Activated CD8-positive, alpha-beta memory T cell treated with anti-CD3 and anti-CD28 coated beads for 24 hours (primary cell): ENCODE measurements around the gene EIF3I.
A peak's percentile ranks its signal among the peaks of the same experiment; 100 is the strongest.
"Not testable (repeated sequence)": the region's sequence is repeated elsewhere in the genome, so short reads cannot be mapped to it uniquely, and the experiment has no call there.

ENCODE experiments used
- DNase-seq: peaks from one replicate; pipeline ENCODE4 v3.0.0-alpha.2; 2020

The EIF3I gene

DNA sequence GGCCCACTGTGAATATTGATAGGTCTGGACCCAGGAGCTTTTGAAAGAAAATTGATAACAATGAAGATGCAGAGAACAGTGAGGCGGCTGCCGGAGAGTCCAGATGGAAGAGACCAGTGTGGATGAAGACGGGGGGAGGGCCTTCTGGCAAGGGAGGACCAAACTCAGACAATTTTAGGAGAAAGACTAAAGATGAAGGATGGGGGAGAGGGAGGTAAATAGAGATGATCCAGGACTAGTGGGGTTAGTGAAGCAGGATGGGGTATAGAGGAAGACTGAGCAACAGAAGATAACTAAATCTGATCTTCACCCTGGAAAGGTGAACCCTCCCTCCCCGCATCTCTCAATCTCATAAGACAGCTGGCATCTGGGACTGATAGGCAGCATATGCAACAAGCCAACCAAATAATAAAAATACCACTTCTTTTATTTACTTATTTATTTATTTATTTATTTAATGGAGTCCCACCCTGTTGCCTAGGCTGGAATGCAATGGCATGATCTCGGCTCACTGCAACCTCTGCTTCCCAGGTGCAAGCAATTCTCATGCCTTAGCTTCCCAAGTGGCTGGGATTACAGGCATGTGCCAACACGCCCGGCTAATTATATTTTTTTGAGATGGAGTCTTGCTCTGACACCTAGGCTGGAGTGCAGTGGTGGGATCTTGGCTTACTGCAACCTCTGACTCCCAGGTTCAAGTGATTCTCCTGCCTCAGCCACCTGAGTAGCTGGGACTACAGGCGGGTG is 10.5 kb downstream of the EIF3I start:
- no peak for DNase-seq

DNA sequence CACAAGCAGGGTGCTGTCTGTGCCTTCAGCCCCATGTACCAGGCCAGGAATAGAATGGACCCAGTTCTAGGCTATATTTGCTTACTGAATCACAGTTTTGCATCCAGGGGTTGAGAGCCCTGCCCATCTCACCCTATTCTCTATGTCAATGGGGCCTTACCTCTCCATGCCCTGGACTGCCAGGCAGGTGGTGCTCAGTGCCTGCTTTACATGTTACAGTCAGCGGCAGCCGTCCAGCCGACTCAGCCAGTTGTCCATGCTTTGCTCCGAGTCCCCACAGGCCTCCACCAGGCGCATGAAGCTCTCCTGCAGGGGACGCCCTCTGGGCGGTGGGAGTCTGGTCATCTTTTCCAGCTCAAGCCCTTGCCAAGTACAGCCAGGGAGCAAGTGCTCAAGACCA is 12.6 kb downstream of the EIF3I start:
- DNase-seq = no peak

DNA sequence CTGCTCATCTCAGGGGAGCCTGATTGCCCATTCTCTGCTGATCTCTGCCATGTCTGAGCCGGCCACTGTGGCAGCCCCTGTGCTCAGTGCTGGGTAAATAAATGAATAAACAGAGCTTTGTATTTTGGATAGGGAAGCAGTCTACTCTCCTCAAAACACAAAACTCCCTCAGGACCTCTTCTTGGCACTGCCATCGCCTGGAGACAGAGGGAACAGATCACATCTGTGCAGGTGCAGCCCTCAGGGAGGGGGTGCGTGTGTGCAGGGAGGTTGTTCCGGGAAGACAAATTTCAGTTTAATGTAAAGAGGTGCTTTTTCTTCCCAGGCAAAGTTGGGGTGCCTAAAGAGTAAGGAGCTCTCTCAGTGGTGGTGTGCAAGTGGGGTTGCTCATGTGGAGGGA is 17.1 kb downstream of the EIF3I start:
- DNase-seq = no peak

DNA sequence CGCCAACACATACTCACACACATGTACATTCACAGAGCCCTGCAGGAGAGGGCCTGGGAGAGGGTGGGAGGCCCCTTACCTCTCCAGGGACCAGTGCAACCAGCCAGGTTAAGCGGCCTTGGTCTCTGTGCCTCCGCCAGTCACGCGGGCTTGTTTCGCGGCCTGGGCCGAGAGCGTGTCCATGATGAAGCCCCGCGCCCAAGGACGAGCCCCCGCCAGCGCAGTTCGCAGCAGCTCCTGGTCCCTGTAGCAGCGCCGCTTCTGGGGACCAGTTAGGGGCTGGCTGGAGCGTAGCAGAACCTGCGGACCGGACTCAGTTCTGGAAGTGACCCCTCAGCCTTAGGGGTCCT is 17.6 kb downstream of the EIF3I start:
- DNase-seq = no peak

DNA sequence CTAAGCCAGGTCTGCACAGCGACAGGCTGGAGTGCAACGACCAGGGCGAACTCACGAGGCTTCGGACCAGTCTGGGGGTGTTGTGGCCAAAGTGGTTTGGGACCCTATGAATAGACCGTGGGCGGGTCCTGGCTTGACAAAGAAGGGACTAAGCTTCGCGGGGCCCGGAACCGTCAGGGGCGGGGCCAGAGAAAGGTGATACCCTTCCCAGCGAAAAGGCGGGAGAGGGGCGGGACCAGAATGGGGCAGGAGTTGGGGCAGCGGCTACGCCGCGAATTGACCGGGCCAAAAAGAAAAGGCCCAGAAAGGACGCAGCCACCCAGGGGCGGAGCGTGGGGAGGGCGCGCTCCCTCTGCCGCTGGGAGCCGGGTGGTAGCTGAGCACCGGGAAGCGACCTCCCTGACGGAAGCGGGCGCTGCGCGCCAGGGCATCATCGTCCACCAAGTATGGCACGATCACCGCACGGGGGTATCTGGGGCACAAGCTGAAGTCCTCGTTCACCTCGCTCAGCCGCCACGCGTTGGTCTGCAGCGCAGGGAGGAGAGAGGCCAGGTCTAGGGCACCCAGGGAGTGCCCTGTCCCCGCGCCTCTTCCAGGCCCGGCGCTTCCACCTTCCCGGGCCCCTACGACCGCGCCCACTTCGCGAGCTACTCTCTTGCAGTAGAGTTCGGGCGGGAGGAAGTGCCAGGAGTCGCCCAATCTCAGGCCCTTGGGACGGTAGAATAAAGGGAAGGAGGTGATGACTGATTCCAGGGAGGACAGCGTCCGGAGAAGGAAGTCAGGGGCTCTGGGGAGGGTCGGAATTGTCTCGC is 18.1 kb downstream of the EIF3I start:
- peak; percentile 80 for DNase-seq

DNA sequence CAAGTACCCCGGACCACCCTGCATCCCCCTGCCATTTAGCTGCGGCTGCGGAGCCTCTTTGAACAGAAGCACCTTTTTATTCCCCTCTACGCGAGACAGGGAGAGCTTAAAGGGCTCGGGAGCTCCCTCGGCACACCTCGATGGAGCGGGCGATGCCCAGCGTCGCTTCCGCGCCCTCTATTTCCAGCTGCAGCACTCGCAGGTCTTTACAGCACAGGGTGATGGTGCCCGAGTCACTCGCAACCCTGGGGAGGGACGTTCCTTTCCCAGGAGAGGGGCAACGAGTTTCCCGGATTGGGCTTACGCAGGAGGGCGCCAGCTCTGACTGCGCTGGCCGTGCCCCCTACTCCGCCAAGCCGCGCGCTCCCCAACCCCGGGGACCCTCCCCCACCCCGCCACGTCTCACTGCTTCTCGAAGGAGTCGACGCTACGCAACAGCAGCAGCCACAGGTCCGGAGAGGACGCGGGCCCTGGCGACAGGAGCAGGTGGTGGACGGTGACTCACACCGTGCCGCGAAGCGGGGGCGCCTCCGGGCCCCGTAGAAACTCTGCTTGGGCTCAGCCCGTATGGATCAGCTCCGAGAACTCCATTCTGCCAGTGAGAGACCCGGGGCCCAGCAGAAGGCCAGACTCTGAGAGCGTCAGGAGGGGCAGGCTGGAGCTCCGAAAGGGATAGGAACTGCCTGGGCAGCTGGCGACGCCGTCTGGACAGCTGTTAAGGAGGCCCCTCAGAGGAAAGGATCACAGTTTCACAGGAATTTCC is 19.0 kb downstream of the EIF3I start:
- DNase-seq = peak; percentile 75

DNA sequence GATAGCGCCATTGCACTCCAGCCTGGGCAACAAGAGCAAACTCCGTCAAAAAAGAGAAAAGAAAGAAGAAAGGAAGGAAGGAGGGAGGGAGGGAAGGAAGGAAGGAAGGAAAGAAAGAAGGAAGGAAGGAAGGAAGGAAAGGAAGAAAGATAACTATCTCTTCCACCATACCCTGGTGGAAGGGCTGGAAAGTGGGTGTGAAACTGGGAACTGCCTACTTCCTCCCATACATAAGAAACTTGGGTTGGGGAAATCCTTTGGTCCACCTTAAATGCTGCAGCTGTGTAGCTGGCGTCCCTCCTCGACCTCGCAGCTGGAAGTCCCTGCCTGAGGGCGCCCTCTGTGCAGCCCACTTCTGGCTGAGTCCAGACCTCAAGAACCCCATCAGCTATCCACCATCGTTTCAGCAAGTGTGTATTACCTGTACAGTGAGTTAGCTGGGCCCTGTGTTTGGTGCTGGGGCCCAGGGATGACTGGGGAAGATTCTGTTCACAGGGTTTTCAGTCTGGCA is 20.2 kb downstream of the EIF3I start:
- no peak for DNase-seq

DNA sequence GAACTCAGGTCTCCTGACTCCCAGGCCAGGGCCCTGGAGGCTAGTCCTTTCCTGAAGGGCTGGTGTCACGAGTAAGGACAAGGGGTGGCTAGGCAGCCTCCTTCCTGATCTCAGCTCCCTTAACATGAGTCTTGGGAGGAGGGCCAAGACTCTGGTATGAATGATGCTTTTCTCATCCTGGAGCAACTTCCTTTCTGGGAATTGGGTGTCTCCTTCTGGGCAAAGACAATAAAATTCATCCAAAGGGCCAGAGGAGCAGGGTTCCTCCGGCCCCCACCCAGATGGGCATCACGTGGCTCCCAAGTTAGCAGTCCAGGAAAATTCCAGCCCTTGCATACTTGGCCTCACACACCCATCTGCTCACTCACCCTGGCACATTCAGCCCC is 24.7 kb downstream of the EIF3I start, which contains the start of gene FAM167B:
FAM167B (plus strand) TSS at position 335 of the 386 bp plus-strand sequence. CDS start 200 bp downstream, outside the sequence.
- DNase-seq = no peak

DNA sequence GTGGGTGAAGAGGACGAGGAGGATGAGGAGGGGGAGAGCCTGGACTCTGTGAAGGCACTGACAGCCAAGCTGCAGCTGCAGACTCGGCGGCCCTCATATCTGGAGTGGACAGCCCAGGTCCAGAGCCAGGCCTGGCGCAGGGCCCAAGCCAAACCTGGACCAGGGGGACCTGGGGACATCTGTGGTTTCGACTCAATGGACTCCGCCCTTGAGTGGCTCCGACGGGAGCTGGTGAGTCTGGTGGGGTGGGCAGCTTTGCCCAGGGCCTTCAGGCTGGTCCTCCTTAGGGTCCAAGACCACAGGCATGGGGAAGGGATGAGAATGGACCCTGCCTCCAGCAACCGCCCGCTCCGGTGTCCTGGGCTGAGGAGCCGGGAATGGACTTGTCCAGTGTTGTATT is 25.2 kb downstream of the EIF3I start:
- DNase-seq = no peak

DNA sequence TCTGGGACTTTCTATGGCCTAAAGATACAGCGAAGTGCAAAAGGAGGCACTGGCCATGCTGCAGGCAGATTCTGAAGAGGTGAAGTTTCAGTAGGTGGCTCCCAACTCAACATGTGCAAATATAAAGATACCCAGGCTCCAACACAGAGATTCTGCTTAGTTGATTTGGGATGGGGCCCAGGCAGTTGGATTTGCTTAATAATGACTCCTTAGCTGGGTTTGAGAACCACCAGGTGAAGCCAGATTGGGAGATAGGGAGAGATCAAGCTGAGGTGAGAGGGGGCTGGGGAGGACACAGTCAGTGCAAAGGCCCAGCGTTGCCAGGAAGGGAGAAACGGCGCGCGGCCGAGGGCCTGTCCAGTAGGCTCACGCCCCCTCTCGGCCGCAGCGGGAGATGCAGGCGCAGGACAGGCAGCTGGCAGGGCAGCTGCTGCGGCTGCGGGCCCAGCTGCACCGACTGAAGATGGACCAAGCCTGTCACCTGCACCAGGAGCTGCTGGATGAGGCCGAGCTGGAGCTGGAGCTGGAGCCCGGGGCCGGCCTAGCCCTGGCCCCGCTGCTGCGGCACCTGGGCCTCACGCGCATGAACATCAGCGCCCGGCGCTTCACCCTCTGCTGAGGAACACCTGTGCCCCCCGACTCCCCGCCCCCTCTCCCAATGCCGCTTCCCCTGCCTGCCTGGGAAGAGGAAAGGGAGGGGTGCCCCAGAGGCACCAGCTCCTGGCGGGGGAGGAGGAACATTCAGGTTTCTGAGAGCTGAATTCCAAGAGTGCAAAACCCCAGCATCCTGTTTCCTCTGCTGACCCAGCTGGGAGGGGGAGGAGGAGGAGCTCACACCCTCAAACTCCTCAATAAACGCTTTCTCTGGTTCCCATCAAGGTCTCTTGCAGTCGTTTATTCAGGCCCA is 26.0 kb downstream of the EIF3I start:
- peak; percentile 91 for DNase-seq

DNA sequence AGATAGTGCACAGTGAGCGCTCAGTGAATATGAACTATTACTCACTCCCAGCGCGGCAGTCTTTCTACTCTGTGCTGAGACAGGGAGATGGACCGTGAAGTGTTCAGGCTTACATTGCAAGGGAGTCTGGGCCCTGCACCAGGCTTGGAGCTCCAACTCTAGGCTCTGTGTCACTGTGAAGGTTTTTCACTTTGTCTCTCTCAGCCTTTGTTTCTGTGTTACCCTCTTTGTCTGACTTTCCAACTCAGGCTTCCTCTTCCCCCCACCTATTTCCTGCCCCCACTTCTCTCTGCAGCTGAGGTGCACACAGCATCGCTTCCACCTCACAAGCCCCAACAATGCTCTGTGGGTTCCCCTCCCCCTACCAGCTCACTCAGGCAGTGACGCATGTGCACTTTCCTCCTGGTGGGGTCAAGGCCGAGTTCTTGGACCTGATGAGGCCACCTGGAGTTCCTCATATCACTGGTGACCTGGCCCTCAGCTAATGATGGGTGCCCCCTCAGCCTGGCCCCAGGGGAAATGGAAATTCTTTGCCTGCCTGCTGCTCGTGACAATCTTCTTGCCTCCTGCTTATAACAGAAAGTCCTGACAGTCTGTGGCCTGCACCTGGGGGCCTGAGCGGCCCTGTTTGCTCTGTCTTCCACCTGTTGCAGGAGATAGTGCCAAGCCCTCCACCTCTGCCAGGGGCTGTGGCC is 27.8 kb downstream of the EIF3I start:
- peak; percentile 90 for DNase-seq

DNA sequence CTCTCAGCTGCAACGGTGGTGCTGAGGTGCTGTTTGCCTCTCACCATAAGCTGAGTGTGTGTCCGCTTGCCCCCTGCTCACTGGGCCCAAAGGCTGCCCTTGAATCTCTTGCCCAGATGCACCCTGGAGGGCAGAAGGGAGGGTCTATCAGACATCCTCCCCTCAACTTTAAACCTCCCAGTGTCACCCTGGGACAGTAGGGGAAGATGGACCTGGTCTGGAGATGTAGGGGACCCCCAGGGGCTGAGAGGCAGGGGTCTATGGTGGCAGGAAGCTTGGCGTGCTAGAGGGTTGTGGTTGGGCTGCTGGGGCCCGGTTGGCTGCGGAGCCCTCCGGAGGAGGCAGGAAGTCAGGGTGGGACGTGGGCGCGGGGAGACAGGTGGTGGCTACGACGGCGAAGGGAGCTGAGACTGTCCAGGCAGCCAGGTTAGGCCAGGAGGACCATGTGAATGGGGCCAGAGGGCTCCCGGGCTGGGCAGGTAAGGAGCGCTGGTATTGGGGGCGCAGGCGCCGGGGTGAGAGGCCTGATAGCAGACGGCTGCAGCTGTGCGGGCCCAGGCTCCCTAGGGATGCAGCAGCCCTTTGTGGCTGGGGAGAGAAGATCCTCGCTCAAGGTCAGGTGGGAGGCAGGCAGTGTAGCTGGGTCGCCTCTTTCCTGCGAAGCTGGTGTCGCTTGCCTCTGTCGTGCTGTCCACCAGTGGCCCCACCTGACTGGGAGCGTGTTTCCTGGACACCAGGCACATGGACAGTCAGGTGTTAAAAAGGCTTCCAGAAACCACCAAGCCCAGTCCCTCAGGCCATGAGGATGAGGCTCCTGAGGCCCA is 28.9 kb downstream of the EIF3I start, which contains the start of gene LCK:
LCK (plus strand) TSS at position 373 of the 824 bp plus-strand sequence. CDS start 23,065 bp downstream, outside the sequence.
- peak; percentile 90 for DNase-seq

DNA sequence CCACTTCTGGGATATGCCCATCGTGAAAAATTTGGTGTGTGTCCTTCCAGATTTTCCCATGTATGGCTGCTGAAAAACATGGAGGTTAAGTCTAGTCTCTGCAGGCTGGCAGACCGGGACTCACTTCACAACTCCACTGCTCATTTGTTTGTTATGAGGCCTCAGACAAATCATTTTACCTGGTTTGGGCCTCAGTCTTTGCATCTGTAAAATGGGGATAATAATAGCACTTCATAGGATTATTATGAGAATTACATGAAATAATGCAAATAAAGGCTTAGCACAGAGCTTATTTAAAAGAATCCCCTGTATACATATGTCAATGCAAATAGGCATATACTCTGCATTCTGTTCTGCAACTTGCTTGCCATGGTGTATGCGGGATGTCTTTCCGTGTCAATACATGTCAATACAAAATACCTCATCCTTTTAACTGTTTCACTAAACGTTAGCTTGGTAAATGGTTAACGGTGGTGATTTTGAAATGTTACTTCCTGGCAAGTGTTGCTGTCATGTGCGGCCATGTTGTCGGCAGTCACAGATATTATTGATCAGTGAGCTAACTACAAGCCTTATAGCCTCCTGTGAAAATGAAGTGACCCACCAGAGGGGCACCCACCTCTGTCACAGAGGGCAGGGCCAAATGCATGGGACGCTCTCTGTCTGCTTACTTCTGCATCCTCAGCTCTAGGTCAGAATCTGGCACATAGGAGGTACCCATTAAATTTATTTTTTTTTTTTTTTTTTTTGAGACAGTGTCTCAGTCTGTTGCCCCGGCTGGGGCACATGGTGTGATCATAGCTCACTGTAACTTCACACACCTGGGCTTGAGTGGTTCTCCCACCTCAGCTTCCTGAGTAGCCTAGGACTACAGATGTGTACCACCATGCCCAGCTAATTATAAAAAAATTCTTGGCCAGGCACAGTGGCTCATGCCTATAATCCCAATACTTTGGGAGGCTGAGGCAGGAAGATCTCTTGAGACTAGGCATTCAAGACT is 33.2 kb downstream of the EIF3I start:
- peak; percentile 63 for DNase-seq

DNA sequence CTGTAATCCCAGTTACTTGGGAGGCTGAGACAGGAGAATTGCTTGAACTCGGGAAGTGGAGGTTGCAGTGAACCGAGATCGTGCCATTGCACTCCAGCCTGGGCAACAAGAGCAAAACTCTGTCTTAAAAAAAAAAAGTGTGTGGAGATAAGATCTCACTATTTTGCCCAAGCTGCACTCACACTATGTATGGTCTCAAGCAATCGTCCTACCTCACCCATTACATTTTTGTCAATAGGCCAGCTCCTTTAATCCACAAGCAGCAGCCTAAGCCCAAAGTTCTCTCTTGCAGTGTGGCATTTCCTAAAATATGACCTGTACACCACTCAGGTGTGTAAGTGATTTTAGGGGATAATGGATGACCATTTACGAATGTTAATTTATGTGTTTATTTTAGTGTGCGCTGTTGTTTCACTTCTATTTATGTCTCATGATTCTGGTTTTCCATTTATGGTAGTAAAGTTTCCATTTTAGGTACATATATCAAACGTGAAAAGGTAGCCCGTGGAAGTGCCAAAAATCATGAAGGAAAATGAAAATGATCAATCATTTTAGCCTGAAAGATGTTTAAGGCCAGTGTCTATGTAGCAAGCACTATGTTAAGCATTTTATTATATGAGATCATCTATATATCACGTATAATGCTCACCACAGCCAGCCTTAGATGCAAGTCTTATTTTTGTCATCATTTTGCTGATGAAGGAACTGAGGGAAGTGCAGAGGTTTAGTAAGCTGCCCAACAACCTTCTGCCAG is 34.4 kb downstream of the EIF3I start:
- DNase-seq = no peak

DNA sequence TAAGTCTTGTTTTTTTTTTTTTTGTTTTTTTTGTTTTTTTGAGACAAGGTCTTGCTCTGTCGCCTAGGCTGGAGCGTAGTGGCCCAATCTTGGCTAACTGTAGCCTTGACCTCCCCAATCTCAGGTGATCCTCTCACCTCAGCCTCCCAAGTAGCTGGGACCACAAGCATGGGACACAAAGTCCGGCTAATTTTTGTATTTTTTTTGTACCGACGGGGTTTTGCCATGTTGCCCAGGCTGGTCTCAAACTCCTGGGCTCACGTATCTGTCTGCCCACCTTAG is 35.0 kb downstream of the EIF3I start:
- DNase-seq = no peak

DNA sequence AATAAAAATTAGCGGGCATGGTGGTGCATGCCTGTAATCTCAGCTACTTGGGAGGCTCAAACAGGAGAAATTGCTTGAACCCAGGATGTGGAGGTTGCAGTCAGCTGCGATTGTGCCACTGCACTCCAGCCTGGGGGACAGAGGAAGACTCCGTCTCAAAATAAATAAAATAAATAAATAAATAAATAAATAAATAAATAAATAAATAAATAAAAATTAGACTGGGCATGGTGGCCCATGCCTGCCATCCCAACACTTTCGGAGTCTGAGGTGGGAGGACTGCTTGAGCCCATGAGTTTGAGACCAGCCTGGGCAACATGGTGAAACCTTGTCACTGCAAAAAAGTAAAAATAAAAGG is 41.0 kb downstream of the EIF3I start:
- DNase-seq = not testable (repeated sequence)

DNA sequence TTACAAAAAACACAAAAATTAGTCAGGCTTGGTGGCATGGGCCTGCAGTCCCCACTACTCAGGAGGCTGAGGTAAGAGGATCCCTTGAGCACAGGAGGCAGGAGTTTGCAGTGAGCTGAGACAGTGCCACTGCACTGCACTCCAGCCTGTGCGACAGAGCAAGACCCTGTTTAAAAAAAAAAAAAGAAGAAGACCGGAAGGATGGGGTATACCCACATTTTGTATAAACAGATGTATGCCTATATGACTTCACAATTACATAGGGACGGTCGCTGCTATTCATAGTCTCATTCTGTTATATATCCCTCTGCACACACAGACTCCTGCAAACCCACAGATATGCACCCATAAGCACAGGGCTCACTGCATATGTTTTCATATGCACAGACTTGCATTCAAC is 41.5 kb downstream of the EIF3I start:
- no peak for DNase-seq

DNA sequence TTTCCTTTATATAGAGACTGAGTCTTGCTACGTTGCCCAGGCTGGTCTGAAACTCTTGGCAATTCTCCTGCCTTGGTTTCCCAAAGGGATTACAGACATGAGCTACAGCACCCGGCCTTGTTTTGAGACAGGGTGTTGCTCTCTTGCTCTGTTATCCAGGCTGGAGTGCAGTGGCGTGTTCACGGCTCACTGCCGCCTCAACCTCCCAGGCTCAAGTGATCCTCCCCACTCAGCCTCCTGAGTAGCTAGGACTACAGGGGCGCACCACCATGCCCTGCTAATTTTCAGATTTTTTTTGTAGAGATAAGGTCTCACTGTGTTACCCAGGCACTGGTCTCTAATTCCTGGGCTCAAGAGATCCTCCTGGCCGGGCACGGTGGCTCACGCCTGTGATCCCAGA is 43.6 kb downstream of the EIF3I start:
- no peak for DNase-seq
